ENCODE measurements around the gene ERGIC1. TPM values are rescaled to one million over a fixed set of nuclear protein-coding genes. Genes with fewer than 3 reads are reported as not detected.

Gene ERGIC1
- total RNA-seq, 1 experiment from 2014 or later: 89.8 TPM

DNA sequence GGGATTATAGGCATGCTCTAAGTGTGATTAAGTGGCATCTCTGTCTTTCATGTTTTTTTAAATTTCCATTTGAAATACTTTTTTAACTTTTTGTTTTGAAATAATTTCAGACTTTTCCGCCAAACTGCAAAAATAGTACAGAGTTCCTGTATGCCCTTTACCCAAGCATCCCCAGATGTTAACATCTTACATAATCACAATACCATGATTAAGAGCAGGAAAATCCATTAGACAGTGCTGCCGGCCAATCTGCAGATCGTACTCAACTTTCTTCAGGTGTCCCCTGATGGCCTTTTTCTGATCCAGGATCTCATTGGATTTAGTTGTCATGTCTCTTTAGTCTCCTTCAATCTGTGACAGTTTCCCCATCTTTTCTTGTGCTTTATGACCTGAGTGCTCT is 49.0 kb downstream of the ERGIC1 start:
- TF ChIP-seq, protein P1, sequence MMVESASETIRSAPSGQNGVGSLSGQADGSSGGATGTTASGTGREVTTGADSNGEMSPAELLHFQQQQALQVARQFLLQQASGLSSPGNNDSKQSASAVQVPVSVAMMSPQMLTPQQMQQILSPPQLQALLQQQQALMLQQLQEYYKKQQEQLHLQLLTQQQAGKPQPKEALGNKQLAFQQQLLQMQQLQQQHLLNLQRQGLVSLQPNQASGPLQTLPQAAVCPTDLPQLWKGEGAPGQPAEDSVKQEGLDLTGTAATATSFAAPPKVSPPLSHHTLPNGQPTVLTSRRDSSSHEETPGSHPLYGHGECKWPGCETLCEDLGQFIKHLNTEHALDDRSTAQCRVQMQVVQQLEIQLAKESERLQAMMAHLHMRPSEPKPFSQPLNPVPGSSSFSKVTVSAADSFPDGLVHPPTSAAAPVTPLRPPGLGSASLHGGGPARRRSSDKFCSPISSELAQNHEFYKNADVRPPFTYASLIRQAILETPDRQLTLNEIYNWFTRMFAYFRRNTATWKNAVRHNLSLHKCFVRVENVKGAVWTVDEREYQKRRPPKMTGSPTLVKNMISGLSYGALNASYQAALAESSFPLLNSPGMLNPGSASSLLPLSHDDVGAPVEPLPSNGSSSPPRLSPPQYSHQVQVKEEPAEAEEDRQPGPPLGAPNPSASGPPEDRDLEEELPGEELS (CRISPR knock-in tag; IDR thresholded peaks at IDR 0.05): no peak
- ChIA-PET POLR2A (no interaction called here), CTCF (interaction anchor here (1.2 kb wide), 1 partner anchor 11 kb away, joined by 3 read pairs; no protein-coding TSS in a partner anchor)
- DNase-seq (ENCODE audit: low spot score) (no peak), ATAC-seq (no peak)
- H3K36me3 Mint-ChIP-seq: peaks cover 26% of the 10 kb centered on the region
- H3K4me1 Mint-ChIP-seq: peaks cover 6% of the 10 kb centered on the region; the same call in 1 of the 2 replicates
- H3K9me3 Mint-ChIP-seq: peaks cover 10% of the 10 kb centered on the region
- H3K27ac Mint-ChIP-seq: no peak overlapping the region
- no peak overlapping the region for H3K4me3 Mint-ChIP-seq
- H3K27me3 Mint-ChIP-seq (ENCODE audit: low read depth): no peaks in the 10 kb centered on the region

DNA sequence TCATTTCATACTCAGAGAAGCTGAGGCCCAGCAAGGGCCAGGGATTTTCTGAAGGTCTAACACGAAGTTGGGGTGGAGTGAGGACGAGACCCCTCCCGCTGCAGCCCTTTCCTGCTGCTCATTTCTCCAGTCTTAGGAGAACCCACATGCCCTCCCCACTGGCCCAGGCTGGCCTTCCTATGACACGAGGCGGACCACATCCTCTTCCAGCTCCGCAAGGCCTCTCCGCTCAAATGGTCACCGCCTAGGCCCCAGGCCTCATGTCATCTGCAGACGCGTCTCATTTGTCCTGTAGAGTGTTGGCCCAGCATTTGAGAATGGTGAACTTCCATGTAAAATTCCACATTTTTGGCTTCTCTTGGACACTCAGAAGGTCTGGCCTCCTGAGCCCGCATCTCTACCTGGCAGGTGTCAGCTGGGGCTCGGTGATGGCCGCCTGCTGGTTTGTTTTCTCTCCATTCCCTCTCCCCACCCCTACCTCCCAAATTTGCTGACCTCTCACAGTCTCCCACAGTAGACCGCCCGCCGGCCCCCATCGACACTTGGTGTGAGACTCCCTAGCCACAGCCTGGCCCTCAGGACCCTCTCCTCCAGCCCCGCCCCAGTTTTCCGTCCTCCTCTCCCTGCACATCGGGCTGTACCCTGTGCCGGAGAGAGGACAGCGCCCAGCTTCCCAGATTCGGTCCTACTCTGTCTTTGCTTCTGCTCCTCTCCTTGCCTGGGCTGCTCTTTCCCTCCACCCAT is 51.7 kb downstream of the ERGIC1 start:
- H3K27ac Mint-ChIP-seq: peak overlapping the region; percentile 32; the same call in 1 of the 2 replicates
- DNase-seq (ENCODE audit: low spot score) (no peak), ATAC-seq (no peak)
- no peaks in the 10 kb centered on the region for H3K27me3 Mint-ChIP-seq (ENCODE audit: low read depth)
- H3K4me3 Mint-ChIP-seq: no peak overlapping the region
- peaks cover 46% of the 10 kb centered on the region for H3K36me3 Mint-ChIP-seq
- CTCF ChIA-PET: interaction anchor here (0.7 to 1.7 kb wide), 2 partner anchors 16 to 47 kb away, joined by 3 to 4 read pairs; no protein-coding TSS in a partner anchor
- H3K9me3 Mint-ChIP-seq: peaks cover 10% of the 10 kb centered on the region
- TF ChIP-seq PRRX2 (CRISPR knock-in tag; IDR thresholded peaks at IDR 0.05): no peak
- TF ChIP-seq GABPB1 (CRISPR knock-in tag; IDR thresholded peaks at IDR 0.05): no peak
- TF ChIP-seq, protein P2, sequence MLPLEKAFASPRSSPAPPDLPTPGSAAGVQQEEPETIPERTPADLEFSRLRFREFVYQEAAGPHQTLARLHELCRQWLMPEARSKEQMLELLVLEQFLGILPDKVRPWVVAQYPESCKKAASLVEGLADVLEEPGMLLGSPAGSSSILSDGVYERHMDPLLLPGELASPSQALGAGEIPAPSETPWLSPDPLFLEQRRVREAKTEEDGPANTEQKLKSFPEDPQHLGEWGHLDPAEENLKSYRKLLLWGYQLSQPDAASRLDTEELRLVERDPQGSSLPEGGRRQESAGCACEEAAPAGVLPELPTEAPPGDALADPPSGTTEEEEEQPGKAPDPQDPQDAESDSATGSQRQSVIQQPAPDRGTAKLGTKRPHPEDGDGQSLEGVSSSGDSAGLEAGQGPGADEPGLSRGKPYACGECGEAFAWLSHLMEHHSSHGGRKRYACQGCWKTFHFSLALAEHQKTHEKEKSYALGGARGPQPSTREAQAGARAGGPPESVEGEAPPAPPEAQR (CRISPR knock-in tag; IDR thresholded peaks at IDR 0.05): no peak
- TF ChIP-seq NR3C1 (CRISPR knock-in tag; conservative IDR thresholded peaks at IDR 0.05; ENCODE audit: low read depth): no peak
- TF ChIP-seq MYBL2 (CRISPR knock-in tag; IDR thresholded peaks at IDR 0.05): no peak
- no peak for TF ChIP-seq FOXP1 (CRISPR knock-in tag; IDR thresholded peaks at IDR 0.05; ENCODE audit: borderline replicate concordance)
- POLR2A ChIA-PET: no interaction called here
- H3K4me1 Mint-ChIP-seq: peaks cover 6% of the 10 kb centered on the region; the same call in 1 of the 2 replicates

DNA sequence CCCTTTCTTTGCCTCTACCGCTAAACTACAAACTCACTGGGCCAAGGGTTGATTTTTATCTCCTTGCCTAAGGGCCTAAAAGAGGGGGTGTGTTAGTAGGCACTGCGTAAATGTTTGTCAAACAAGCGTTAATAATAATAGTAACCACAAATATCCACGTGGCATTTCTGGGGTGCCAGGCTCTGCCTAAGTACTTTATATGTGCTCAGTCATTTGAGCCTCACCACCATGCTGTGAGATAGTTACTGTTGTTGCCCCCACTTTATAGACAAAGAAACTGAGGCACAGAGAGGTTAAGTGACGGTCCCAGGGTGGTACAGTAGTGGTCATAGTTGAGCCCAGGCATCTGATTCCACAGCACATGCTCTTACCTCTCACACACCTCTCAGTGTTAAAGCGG is 52.4 kb downstream of the ERGIC1 start:
- no peak overlapping the region for H3K4me3 Mint-ChIP-seq
- H3K4me1 Mint-ChIP-seq: peaks cover 6% of the 10 kb centered on the region; the same call in 1 of the 2 replicates
- DNase-seq (ENCODE audit: low spot score) (no peak), ATAC-seq (no peak)
- H3K27me3 Mint-ChIP-seq (ENCODE audit: low read depth): no peaks in the 10 kb centered on the region
- ChIA-PET POLR2A (no interaction called here), CTCF (no interaction called here)
- no peak overlapping the region for H3K27ac Mint-ChIP-seq
- TF ChIP-seq, protein P3, sequence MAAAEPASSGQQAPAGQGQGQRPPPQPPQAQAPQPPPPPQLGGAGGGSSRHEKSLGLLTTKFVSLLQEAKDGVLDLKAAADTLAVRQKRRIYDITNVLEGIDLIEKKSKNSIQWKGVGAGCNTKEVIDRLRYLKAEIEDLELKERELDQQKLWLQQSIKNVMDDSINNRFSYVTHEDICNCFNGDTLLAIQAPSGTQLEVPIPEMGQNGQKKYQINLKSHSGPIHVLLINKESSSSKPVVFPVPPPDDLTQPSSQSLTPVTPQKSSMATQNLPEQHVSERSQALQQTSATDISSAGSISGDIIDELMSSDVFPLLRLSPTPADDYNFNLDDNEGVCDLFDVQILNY (CRISPR knock-in tag; IDR thresholded peaks at IDR 0.05): no peak
- TF ChIP-seq NFATC4 (CRISPR knock-in tag; IDR thresholded peaks at IDR 0.05) (no peak), TEAD1 (CRISPR knock-in tag; IDR thresholded peaks at IDR 0.05) (no peak), ZNF416 (CRISPR knock-in tag; IDR thresholded peaks at IDR 0.05) (no peak), ZNF396 (CRISPR knock-in tag; IDR thresholded peaks at IDR 0.05; ENCODE audit: borderline replicate concordance) (no peak), KAT7 (CRISPR knock-in tag; IDR thresholded peaks at IDR 0.05; ENCODE audit: borderline replicate concordance) (no peak), PRRX2 (CRISPR knock-in tag; IDR thresholded peaks at IDR 0.05) (no peak), ZNF121 (CRISPR knock-in tag; IDR thresholded peaks at IDR 0.05) (no peak), ZNF671 (CRISPR knock-in tag; IDR thresholded peaks at IDR 0.05) (no peak), ZNF317 (CRISPR knock-in tag; IDR thresholded peaks at IDR 0.05; ENCODE audit: borderline replicate concordance, low read depth) (no peak)
- TF ChIP-seq, protein P4, sequence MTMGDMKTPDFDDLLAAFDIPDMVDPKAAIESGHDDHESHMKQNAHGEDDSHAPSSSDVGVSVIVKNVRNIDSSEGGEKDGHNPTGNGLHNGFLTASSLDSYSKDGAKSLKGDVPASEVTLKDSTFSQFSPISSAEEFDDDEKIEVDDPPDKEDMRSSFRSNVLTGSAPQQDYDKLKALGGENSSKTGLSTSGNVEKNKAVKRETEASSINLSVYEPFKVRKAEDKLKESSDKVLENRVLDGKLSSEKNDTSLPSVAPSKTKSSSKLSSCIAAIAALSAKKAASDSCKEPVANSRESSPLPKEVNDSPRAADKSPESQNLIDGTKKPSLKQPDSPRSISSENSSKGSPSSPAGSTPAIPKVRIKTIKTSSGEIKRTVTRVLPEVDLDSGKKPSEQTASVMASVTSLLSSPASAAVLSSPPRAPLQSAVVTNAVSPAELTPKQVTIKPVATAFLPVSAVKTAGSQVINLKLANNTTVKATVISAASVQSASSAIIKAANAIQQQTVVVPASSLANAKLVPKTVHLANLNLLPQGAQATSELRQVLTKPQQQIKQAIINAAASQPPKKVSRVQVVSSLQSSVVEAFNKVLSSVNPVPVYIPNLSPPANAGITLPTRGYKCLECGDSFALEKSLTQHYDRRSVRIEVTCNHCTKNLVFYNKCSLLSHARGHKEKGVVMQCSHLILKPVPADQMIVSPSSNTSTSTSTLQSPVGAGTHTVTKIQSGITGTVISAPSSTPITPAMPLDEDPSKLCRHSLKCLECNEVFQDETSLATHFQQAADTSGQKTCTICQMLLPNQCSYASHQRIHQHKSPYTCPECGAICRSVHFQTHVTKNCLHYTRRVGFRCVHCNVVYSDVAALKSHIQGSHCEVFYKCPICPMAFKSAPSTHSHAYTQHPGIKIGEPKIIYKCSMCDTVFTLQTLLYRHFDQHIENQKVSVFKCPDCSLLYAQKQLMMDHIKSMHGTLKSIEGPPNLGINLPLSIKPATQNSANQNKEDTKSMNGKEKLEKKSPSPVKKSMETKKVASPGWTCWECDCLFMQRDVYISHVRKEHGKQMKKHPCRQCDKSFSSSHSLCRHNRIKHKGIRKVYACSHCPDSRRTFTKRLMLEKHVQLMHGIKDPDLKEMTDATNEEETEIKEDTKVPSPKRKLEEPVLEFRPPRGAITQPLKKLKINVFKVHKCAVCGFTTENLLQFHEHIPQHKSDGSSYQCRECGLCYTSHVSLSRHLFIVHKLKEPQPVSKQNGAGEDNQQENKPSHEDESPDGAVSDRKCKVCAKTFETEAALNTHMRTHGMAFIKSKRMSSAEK (CRISPR knock-in tag; IDR thresholded peaks at IDR 0.05; ENCODE audit: borderline replicate concordance): no peak
- TF ChIP-seq, protein P1 (CRISPR knock-in tag; IDR thresholded peaks at IDR 0.05): no peak
- H3K9me3 Mint-ChIP-seq: peaks cover 10% of the 10 kb centered on the region
- H3K36me3 Mint-ChIP-seq: peaks cover 46% of the 10 kb centered on the region
